HG03439 (cell line): ENCODE data around the gene MALL.
"Not testable (repeated sequence)": the region's sequence is repeated elsewhere in the genome, so short reads cannot be mapped to it uniquely, and the experiment has no call there.

ENCODE experiments used
- ATAC-seq: cut with Tn5 transposase; IDR thresholded peaks from one replicate; pipeline ENCODE4 v1.9.1; 2021; ENCODE audit warnings: mild to moderate bottlenecking, moderate library complexity; ENCODE audit not compliant: unreplicated experiment

MALL gene

GRCh38 chr2:110054521-110055407, 60.9 kb downstream of the MALL start:
- ATAC-seq: not testable (repeated sequence)

GRCh38 chr2:110053688-110054087, 61.9 kb downstream of the MALL start:
- not testable (repeated sequence) for ATAC-seq

- ATAC-seq: not testable (repeated sequence)
These were observed 63.5 kb downstream of the MALL start for GRCh38 chr2:110052166-110052565.

DNA sequence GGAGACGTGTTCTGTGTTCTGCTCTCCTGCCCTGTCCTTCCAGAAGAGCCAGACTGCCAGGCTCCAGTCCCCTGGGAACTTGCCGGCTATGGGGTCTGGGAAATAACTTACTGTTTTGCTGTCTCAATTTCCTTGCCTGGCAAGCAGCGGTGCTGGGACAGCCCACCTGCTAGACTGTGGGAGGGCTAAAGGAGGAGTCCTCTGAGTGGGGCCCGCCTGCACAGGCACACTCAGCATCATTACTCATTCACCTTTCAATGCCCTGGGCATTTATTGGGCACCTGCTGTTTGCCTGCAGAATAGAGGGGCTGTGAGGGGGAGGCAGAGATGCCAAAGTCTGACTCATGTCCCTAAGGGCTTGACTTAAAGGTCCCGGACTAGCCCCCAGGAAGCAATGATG, 65.4 kb downstream of the MALL start:
- ATAC-seq: not testable (repeated sequence)

GRCh38 chr2:110049769-110050168, 65.9 kb downstream of the MALL start:
- ATAC-seq: not testable (repeated sequence)

DNA sequence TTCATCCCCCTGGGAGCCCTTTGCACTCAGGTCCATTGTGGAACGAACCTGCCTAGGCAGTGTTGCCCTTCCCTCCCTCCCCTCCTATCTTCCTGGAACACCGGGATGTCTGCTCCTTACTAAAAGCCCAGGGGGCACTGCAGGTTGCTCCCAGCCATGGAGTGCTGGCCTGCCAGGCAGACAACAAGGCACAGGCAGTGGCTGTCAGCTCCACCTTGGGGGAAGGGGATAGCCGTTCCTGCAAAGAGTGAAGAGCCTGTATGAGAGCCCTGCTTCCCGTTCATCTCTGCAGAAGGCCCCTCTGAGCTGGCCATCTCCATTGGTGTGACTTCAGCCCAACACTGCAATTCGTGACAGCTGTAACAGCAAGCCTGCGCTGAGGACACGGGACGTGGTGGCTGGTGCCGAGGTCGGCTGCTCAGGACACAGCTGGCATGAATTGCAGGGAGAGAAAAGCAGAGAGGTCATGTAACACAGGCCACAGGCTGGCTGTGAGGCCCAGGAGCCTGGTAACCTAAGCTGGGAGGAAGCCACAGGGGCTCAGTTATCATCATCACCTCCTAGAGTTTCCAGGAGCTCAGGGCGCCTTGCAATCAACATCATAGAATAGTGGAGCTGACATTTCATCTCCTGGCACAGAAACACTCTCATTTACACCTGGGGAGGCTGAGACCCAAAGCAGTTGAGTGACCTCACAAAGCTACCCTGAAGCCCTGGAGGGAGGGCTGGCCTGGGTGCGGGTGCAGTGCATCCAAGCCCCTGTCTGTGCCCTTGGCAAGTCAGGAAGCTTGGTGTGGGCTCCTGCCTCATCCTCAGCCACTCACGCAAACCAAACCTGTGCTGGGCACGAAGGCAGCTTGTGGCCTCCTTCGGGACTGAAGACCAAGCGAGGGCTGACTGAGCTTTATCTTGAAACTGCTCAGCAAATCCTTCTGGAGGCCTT, 67.1 kb downstream of the MALL start:
- ATAC-seq: not testable (repeated sequence)

GRCh38 chr2:110047225-110047624, 68.4 kb downstream of the MALL start:
- ATAC-seq: not testable (repeated sequence)

DNA sequence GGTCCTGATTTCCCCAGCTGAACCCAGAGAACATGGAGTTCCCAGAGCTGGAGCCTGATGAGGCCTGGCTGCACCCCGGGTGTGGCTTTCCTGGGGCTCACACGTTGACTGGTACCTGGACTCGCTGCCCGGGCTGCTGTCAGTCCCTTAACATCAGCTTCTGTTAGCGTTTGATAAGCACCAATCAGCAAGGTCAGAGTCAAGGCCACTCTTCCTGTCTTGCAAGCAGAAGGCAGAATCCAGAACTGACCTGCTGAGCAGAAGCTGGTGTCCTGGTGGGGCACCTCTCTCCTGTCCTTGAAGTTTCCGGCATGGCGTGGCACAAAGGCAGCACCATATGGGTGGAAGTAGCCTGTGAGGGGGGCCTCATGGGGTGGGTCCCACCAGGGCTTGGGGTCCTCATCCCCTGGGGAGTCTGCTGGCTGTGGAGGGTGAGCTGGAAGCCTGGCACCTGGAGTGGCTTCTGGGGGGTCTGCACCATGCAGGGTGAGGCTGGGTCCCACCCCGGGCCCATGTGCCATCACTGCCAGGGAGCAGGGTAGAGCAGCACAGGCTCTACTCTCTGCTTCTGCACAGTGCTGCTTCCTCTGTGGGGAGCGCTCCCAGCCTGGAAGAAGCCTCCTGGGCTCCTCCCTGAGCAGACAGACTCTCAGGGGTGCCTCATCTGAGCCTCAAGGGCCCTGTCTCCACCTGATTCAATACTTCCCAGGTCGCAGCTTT, 73.5 kb downstream of the MALL start:
- ATAC-seq: not testable (repeated sequence)

DNA sequence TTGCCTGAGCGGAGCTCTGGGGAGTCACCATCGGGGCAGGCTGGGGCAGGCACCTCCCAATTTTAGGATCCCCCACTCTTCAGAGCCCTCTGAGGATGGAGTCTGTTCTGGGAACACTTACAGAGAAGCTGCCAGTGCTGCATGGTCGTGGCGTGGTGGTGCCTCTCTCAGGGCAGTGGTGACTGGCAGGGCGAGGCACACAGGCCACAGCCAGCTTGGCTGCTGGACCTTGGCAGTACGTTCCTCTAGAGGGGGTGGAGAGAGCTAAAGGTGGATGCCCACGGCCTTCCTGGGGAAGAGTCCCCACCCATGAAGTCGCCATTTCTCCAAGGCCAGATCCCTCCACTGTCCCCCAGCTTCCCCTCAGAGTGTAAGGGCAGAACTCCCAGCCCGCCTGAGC, 78.3 kb downstream of the MALL start:
- ATAC-seq: not testable (repeated sequence)

DNA sequence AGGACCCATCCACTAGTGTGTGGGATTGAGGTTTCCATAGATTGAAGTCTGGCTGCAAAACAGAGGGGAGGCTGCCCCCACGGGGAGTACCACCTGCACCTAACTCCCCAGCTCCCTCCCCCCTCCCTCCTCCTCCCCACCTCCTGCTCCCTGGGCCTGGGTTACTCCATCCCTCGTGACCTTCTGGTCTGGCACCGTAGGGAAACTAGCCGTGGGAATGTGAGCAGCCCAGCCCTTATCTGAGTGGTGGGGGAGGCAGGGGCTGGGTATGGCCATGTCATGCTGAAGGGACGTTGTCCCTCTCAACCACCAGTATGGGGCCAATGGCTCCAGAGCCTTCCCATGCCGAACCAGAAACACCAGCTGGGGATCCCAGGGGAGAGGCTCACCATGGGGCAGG, 80.2 kb downstream of the MALL start:
- ATAC-seq: not testable (repeated sequence)

DNA sequence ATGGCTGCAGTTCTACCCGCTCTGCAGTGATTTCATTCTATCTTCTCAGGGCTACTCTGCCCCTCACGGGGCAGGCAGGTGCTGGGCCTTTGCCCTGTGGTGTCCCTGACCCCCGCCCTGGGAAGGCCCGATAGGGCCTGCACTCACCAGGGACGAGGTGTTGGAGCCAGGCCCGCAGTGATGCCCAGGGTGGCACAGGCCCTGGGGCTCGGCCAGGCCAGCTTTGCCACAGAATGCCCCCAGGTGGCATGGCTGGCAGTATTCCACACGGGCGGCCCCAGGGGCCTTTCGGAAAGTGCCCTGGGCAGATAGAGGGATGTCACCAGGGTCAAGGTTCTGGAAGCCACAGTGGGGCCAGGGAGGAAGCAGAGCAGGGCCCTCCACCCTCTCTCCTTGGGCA, 80.7 kb downstream of the MALL start:
- ATAC-seq: not testable (repeated sequence)
